ENCODE data around the gene HOXB2. TPM values are rescaled to one million over a fixed set of nuclear protein-coding genes. Genes with fewer than 3 reads are reported as not detected.

HOXB2 gene
- total and polyA plus RNA-seq, 2 of the 8 experiments (the other 6 are each of a cell fraction or from before 2014, with no cell fraction given) = not detected

DNA sequence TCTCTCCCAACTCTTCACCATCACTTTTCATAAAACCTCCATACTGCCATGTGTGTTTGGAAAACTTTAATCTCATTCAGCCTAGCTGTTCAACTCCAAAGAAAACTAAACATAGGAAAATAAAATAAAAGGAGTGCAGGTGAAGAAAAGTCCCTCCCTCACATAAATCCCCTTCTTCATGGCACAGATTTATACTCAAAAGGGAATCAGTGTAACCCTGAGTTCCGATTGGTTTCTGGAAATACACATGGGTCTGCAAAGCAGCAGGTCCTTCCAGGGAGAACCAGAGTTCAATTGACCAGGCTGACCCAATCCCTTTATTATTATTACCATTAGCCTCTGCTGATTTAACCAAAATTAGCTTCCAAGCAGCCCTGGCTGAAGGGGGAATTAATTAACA lies 8.9 kb upstream of the HOXB2 start:
- Histone ChIP-seq H2BK120ac (replicated peaks; ENCODE audit: low read depth, low read length) (no peak overlapping the region), H2BK20ac (ENCODE audit: low read length) (no peak overlapping the region), H3K14ac (ENCODE audit: insufficient read length) (no peak overlapping the region), H3K18ac (ENCODE audit: extremely low read depth, low read length) (no peak overlapping the region), H4K20me1 (replicated peaks in 1 of 2; ENCODE audit: control insufficient read depth in 1 of 2, insufficient read depth in 2 of 2, low read length in 2 of 2) (peaks cover 28 to 29% of the 10 kb centered on the region in 2 experiments), H3K27ac (ENCODE audit: low read depth, low read length) (no peak overlapping the region), H2BK5ac (ENCODE audit: low read depth, low read length) (no peak overlapping the region), H4K91ac (replicated peaks; ENCODE audit: insufficient read length, low read length) (no peak overlapping the region), H3K4me2 (ENCODE audit: insufficient read depth in 1 of 2, low read depth in 2 of 2, low read length in 2 of 2) (no peak overlapping the region; a peak in 1 of 4 replicates), H3K4ac (replicated peaks; ENCODE audit: insufficient read length, low read depth, low read length) (no peak overlapping the region), H3K27me3 (replicated peaks in 1 of 4; ENCODE audit: control insufficient read depth in 3 of 4, extremely low read depth in 1 of 4, insufficient read depth in 3 of 4, low read length in 3 of 4) (peaks cover 97 to 100% (median 98%) of the 10 kb centered on the region in 4 experiments), H3K23ac (ENCODE audit: insufficient read length) (no peak overlapping the region), H3K56ac (replicated peaks; ENCODE audit: insufficient read length, low read depth, low read length) (no peak overlapping the region), H4K8ac (ENCODE audit: extremely low read depth, insufficient read depth, low read length) (no peak overlapping the region), H3K9ac (replicated peaks in 1 of 4; ENCODE audit: extremely low read depth in 1 of 4, low read depth in 3 of 4, low read length in 3 of 4) (no peak overlapping the region), H4K5ac (ENCODE audit: insufficient read length, low read depth, low read length) (no peak overlapping the region), H3K79me2 (ENCODE audit: control insufficient read depth in 1 of 2, insufficient read depth in 2 of 2, low read length in 2 of 2) (no peaks in the 10 kb centered on the region), H3K23me2 (ENCODE audit: low read depth, low read length) (no peaks in the 10 kb centered on the region; the same call in 1 of the 2 replicates), H2AFZ (ENCODE audit: low read length) (no peak overlapping the region), H3K36me3 (ENCODE audit: control insufficient read depth in 2 of 4, insufficient read depth in 4 of 4, low read length in 3 of 4) (peaks cover 0 to 3% (median 0%) of the 10 kb centered on the region in 4 experiments; a peak in 1 of 8 replicates), H2BK12ac (ENCODE audit: low read depth, low read length) (no peak overlapping the region), H3K79me1 (ENCODE audit: low read depth, low read length) (no peaks in the 10 kb centered on the region), H3K4me3 (ENCODE audit: extremely low read depth in 1 of 4, insufficient read depth in 2 of 4, low read depth in 3 of 4, low read length in 4 of 4) (no peak overlapping the region), H2AK5ac (ENCODE audit: low read depth, low read length) (no peak overlapping the region), H3K4me1 (replicated peaks in 1 of 4; ENCODE audit: control insufficient read depth in 3 of 4, insufficient read depth in 4 of 4, low read length in 3 of 4) (peaks cover 2 to 19% (median 8%) of the 10 kb centered on the region in 4 experiments), H3K9me3 (ENCODE audit: insufficient read depth in 2 of 2, low read depth in 1 of 2, low read length in 1 of 2) (no peaks in the 10 kb centered on the region), H2BK15ac (ENCODE audit: low read length) (no peak overlapping the region)
- 40% methylated on average over 1 of the region's 1 CpG; no CpG with 5 or more reads in 1 of the 2 experiments for WGBS, 2 experiments (ENCODE audit: extremely low coverage in 1 of 2, insufficient coverage in 1 of 2, insufficient read length in 1 of 2, insufficient replicate concordance in 2 of 2, low coverage in 1 of 2, low lambda C conversion rate in 2 of 2, missing lambda C conversion rate in 1 of 2)
- FAIRE-seq = no peak
- ChIA-PET CTCF (ENCODE audit: partially characterized antibody) (interaction anchor here (0.6 to 4.0 kb wide), 6 partner anchors 9 to 1244 kb away, joined by 3 to 18 read pairs (median 4); partner anchors contain the start of gene HOXB9), POLR2A (ENCODE audit: partially characterized antibody) (no interaction called here)
- TF ChIP-seq, protein P1, sequence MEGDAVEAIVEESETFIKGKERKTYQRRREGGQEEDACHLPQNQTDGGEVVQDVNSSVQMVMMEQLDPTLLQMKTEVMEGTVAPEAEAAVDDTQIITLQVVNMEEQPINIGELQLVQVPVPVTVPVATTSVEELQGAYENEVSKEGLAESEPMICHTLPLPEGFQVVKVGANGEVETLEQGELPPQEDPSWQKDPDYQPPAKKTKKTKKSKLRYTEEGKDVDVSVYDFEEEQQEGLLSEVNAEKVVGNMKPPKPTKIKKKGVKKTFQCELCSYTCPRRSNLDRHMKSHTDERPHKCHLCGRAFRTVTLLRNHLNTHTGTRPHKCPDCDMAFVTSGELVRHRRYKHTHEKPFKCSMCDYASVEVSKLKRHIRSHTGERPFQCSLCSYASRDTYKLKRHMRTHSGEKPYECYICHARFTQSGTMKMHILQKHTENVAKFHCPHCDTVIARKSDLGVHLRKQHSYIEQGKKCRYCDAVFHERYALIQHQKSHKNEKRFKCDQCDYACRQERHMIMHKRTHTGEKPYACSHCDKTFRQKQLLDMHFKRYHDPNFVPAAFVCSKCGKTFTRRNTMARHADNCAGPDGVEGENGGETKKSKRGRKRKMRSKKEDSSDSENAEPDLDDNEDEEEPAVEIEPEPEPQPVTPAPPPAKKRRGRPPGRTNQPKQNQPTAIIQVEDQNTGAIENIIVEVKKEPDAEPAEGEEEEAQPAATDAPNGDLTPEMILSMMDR (IDR thresholded peaks at IDR 0.05; ENCODE audit: control extremely low read depth in 1 of 3, insufficient read depth in 1 of 3, low read depth in 1 of 3, low read length in 3 of 3) = no peak
- TF ChIP-seq TCF12 (IDR thresholded peaks at IDR 0.05; ENCODE audit: low read depth, low read length) = no peak
- TF ChIP-seq, protein P2, sequence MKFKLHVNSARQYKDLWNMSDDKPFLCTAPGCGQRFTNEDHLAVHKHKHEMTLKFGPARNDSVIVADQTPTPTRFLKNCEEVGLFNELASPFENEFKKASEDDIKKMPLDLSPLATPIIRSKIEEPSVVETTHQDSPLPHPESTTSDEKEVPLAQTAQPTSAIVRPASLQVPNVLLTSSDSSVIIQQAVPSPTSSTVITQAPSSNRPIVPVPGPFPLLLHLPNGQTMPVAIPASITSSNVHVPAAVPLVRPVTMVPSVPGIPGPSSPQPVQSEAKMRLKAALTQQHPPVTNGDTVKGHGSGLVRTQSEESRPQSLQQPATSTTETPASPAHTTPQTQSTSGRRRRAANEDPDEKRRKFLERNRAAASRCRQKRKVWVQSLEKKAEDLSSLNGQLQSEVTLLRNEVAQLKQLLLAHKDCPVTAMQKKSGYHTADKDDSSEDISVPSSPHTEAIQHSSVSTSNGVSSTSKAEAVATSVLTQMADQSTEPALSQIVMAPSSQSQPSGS (IDR thresholded peaks at IDR 0.05; ENCODE audit: low read length) = no peak
- no peak for DNase-seq (ENCODE audit: low read depth in 1 of 2, low spot score in 2 of 2)
